ENCODE measurements around the gene STK32B.

The STK32B gene

DNA sequence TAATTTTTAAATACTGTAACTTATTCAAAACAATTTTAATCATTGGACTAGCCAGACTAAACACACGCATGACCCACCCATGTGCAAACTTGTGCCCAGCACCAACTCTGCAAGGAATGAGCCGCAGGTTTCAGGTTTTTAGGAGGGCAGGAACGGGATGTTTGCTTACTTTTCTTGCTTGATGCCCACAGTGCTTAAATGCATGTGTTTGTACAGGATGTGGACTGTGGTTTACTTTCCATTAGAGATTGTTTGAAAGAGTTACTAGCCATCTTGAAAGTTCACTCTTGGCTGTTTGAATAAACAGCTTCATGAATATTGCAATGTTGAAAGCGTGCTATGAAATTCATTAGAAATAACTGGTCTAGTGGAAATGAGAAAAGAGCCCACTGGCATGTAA is 83.3 kb downstream of the STK32B start:
- H3K27ac ChIP-seq = peak overlapping the region; percentile 40

DNA sequence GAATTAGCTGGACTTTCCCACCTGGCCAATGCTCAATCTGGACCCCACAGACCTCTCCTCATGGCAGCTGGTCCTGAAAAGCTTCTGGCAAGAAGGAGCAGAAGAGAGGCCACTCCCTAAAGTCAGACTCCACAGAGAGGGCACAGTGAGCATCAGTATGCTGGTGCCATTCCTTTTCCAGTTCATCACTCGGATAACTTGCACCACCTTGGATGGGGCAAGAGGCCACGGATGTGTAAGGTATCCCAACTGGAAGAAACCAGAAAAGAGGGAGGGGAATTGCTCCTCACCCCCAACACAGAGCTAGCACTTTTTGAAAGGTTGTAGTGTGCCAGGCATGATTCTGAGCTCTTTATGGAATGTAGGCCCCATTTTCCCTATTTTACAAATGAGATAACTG is 85.9 kb downstream of the STK32B start:
- H3K27ac ChIP-seq = peak overlapping the region; percentile 52; the same call in 1 of the 2 replicates
- TF ChIP-seq, protein P1, sequence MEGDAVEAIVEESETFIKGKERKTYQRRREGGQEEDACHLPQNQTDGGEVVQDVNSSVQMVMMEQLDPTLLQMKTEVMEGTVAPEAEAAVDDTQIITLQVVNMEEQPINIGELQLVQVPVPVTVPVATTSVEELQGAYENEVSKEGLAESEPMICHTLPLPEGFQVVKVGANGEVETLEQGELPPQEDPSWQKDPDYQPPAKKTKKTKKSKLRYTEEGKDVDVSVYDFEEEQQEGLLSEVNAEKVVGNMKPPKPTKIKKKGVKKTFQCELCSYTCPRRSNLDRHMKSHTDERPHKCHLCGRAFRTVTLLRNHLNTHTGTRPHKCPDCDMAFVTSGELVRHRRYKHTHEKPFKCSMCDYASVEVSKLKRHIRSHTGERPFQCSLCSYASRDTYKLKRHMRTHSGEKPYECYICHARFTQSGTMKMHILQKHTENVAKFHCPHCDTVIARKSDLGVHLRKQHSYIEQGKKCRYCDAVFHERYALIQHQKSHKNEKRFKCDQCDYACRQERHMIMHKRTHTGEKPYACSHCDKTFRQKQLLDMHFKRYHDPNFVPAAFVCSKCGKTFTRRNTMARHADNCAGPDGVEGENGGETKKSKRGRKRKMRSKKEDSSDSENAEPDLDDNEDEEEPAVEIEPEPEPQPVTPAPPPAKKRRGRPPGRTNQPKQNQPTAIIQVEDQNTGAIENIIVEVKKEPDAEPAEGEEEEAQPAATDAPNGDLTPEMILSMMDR (conservative IDR thresholded peaks at IDR 0.05) = no peak

More for the DNA sequence above, 83.3 kb downstream of the STK32B start:
- TF ChIP-seq, protein P1 (conservative IDR thresholded peaks at IDR 0.05) = no peak

DNA sequence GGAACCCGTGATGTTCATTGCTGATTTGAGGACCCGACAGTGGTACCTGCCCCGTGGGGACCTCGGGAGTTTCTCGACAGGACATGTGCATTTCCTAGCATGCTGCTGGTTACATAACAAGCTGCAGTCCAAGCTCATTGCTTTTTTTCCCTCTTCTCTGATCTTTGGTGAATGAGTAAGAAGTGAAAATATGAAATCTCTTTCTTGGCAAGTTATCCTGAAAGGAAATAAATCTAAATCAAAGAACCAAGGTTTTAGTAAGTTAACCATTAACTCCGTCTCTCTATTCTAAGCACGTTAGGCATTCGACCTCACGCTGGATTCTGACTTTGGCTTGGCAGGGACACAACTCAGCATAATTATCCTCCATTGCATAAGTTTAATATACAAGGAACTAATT is 86.6 kb downstream of the STK32B start:
- H3K27ac ChIP-seq = peak overlapping the region; percentile 52
- TF ChIP-seq, protein P1 (conservative IDR thresholded peaks at IDR 0.05) = no peak

DNA sequence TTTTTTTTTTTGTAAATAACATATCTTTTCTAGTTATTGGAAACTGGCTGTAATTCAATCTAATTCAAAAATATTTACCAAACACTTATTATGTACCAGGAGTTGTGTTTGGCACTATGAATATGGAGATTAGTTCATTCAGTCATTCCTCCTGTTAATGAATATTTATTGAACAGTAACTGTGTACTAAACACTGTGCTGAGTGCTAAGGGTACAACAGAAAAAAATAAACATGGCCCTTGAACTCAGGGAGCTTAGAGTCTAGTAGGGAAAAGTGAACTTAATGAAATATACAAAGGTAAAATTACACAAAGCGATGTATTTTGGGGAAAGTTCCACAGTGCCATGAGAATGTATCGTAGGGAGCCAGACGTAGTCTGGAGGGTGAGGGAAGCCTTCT is 87.1 kb downstream of the STK32B start:
- TF ChIP-seq, protein P1 (conservative IDR thresholded peaks at IDR 0.05) = no peak
- H3K27ac ChIP-seq = peak overlapping the region; percentile 52

DNA sequence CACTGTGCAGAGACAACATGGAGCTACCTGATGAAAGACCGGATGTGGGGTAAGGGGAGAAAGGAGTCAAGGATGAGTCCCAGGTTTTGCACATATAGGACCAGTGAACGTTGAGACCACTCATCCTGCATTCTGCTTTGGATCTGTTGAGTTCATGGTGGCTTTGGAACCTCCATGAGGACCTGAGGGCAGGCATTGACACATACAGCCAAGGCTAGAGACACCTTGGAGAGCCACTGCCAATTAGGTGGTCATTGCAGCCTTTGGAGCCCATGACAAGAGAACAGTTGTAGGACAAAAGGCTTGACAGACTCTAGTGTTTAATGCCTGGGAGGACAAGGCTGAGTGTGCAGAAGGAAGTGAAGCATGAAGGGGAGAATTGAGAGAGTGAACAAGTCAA is 87.9 kb downstream of the STK32B start:
- H3K27ac ChIP-seq = peak overlapping the region; percentile 52; the same call in 1 of the 2 replicates
- TF ChIP-seq, protein P1 (conservative IDR thresholded peaks at IDR 0.05) = no peak

DNA sequence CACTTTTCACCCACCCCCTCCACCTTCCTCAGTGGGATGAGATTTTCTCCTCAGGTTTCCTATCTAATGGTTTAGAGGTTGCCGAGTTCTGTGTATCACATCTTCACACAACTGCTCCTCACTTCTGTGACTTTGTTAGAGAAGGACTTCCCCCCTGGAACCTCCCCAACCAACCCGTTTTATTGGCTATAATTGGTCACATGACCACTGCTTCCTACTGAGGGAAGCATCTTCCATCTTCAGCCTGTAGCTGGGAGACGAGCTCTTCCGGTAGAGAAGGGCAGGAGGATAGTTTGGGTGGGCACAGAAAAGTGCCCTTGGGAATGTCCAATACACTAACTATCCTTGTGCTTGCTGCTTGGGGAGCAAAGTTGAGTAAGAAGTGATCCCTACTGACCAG is 90.5 kb downstream of the STK32B start:
- no peak overlapping the region for H3K27ac ChIP-seq
- TF ChIP-seq, protein P1 (conservative IDR thresholded peaks at IDR 0.05) = no peak

DNA sequence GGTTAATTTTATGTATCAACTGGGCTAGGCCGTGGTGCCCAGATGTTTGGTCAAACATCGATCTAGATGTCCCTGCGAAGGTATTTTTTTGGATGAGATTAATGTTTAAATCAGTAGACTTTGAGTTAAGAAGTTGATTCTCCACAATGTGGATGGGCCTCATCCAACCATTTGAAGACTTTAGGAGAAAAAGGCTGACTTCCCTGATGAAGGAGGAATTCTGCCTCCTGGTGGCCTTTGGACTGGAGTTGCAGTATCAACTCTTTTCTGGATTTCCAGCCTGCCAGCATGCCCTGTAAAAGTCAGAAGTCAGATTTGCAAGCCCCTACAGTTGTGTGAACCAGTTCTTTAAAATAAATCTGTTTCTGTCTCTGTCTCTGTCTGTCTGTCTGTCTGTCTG is 91.4 kb downstream of the STK32B start:
- TF ChIP-seq, protein P1 (conservative IDR thresholded peaks at IDR 0.05) = peak; percentile 51
- no peak overlapping the region for H3K27ac ChIP-seq
